ENCODE data around the gene COL21A1.

- TF ChIP-seq CTCF (IDR thresholded peaks at IDR 0.05) (no peak), POLR2AphosphoS5 (IDR thresholded peaks at IDR 0.05) (no peak), EP300 (IDR thresholded peaks at IDR 0.05) (no peak)
Measured at GRCh38 chr6:56255349-56255748, 8.0 kb upstream of the COL21A1 start.

Measured in esophagus muscularis mucosa (tissue), 4 donors.